Ammon's horn (tissue), 1 donor: ENCODE results near the gene PER1.
"Not testable (repeated sequence)": the region's sequence is repeated elsewhere in the genome, so short reads cannot be mapped to it uniquely, and the experiment has no call there.

Experiments used
- DNase-seq: peaks from one replicate; pipeline ENCODE4 v3.0.0-alpha.2; 2016; ENCODE audit warnings: low spot score

PER1 gene

DNA sequence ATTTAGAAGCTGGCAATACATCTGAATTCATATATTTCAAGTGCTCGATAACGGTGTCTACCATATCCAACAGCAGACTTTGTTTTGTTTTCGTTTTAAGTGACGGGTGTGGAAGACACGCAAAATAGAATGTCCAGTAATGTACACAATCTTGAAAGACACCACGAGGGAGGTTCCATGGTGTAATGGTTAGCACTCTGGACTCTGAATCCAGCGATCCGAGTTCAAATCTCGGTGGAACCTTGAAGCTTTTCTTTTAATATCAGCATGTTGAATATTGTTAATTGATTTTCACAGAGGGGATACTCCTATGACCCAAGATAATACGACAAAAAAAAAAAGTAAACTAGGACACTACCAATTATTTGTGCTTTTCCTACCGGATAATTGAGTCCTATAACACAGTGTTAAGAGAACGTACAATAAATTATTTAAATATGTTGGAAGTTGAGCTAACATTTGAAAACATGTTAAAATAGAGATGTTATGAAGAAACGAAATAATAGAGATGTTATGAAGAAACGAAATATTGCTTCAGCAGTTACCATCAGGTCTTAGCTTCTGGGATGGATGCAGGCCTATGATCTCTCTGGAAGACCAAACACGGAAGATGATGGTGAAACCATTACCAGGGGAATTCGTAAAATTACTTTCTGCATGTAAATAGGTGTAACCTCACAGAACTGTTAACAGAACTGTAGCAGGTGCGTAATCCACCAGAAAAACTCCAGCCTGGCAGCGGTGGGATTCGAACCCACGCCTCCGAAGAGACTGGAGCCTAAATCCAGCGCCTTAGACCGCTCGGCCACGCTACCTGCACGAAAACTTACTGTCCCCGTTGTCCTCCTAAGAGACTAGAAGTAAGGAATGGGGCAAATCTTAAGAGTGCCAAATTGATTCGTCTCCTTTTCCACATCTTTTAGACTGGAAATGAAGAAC is 32.4 kb downstream of the PER1 start:
- DNase-seq: peak; percentile 87

- peak; percentile 88 for DNase-seq
These were observed 33.2 kb downstream of the PER1 start for GRCh38 chr17:8118769-8119580.

GRCh38 chr17:8117980-8118768 is 34.0 kb downstream of the PER1 start, which contains the start of gene ALOXE3:
Gene ALOXE3 (minus strand): TSS chr17:8118514. CDS start chr17:8117990, 524 bp downstream.
- DNase-seq: peak; percentile 23

GRCh38 chr17:8117367-8117979 is 34.7 kb downstream of the PER1 start:
- no peak for DNase-seq

- no peak for DNase-seq
These were observed 35.4 kb downstream of the PER1 start for GRCh38 chr17:8116776-8117175.

DNA sequence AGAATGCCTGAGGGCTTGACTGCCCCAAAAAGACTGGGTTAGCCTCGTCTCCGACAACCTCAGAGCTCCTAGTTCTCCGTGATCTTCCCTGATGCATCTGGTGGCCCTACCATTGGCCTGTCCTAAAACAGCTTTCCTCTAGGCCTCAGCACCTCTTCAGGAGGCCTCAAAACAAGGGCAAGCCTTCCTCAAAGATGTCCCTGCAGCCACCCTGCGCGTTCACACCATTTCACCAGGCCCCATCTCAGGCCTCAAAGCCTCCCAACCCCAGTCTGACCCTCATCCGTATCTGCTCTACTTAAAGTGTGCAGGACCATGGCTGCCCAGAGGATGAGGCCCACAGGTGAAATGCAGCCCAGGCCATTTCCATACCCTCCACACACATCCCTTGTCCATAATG is 41.3 kb downstream of the PER1 start:
- DNase-seq: no peak

GRCh38 chr17:8110456-8110804 is 41.8 kb downstream of the PER1 start:
- DNase-seq: no peak

- DNase-seq: peak; percentile 31
These were observed 42.3 kb downstream of the PER1 start for GRCh38 chr17:8109661-8110455.

DNA sequence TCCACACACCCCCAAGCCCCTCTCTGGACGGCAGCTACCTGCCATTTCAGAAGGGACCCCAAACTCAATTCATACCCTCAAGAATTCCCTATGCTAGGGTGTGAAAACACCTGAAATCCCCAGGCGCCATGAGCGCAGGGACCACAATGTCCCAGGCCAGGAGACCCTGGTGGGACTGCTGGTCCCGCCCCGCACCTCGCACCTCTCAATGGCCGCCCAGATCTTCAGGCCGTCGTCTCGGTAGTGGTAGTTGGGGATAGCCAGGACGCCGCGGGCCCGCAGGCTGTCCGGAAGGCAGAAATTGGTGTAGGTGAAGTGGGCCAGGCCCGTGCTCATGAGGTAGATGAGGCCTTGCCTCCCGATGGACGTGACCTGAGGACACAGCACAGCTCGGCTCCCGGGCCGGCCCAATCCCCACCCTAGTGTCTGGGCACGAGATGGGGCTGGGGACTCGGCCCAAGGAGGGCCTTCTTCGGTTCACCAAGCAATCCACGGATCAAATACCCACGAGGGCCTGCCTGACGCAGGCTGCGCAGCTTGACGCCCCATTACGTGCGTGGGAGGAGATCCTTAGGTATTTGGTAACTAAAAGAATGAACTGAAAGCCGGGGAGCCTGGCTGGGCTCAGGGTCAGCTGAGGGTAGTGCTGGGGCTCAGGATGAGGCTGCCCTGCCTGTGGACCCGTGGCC is 43.1 kb downstream of the PER1 start:
- DNase-seq: no peak

GRCh38 chr17:8106980-8107379 is 45.2 kb downstream of the PER1 start:
- not testable (repeated sequence) for DNase-seq

DNA sequence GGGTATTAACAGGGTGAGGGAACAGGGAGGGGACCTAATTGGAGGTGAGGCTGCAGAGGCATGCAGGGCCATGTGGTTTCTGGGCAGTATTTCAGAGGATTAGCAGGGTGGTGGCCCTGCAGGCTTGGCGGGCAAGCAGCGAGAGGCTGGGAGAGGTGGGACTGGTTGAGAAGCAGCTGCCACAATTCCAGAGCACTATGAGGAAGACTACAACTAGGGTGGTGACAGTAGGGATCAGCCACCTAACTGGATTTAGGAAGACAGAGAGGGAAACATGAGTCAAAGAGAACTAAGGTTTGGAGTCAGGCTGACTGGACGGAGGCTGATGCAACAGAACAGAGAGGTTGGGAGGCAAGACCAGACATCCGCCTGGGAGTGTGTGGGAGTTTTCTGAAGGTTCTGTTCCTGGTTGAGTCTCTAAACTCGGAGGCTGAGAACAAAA is 46.2 kb downstream of the PER1 start:
- no peak for DNase-seq

DNA sequence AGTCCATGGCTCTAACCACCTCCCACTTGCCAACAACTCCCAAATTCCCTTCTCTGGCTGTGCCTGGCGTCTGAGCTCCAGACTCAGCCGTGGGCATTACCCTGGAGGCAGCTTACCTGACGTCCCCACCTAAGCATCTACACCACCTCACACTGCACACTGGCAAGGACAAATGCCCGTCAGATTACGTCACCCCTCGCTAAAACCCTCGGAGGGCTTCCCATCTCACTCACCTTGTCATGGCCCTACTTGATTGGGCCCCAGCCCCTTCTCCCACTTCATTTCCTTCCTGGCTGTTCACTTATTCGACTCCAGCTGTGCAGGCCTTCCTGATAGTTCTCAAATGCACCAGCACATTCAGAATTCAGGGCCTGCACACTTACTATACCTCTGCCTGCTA is 47.3 kb downstream of the PER1 start:
- DNase-seq: no peak

DNA sequence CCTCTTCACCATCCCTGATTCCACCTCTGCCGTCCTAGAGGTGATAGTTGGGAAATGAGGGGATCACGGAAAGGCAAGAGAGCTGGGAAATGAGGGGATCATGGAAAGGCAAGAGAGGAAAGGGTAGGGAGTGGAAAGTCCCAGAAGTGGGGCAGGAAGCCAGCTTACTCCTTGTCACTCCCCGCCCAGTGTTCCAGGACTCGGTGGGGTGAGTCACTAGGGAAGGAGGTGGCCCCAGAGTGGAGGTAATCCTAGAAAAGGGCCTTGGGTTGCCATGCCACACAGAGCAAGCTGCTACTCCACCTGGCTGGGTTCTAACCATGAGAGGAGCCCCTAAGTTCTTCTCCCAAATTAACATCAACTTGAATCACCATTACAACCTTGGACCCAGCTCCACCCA is 48.7 kb downstream of the PER1 start:
- no peak for DNase-seq

DNA sequence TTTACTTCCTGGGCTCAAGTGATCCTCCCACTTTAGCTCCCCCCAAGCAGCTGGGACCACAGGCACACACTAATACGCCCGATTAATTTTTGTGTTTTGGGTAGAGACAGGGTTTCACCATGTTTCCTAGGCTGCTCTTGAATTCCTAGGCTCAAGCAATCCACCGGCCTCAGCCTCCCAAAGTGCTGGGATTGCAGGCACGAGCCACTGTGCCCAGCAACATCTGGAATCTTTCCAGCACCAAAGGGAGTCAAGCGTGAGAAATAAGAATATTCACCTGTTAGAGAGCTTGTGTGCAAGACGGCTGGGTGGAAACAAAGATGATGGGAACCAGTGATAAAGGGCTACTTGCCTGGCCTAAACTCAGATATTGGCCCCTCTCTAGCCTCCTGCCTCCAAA is 50.5 kb downstream of the PER1 start:
- no peak for DNase-seq

GRCh38 chr17:8100763-8101162 is 51.4 kb downstream of the PER1 start:
- DNase-seq: no peak

DNA sequence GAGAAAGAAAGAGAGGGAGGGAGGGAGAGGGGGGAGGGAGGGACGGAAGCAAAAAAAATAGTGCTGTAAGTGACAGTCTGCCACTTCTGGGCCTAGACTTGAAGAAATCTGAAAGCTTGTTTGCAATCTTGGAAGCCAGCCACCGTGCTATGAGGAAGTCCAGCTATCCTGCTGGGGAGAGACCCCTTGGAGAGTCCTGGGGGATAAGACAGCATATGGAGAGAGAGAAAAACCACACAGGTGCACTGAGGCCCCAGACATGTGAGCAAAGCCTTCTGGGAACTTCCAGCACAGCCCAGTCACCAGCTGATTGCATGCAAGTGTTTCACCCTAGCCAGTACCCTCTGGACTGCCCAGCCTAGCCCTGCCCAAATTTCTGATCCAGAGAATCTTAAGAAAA is 52.1 kb downstream of the PER1 start:
- no peak for DNase-seq

- no peak for DNase-seq
These were observed 55.7 kb downstream of the PER1 start for GRCh38 chr17:8096541-8096940.

DNA sequence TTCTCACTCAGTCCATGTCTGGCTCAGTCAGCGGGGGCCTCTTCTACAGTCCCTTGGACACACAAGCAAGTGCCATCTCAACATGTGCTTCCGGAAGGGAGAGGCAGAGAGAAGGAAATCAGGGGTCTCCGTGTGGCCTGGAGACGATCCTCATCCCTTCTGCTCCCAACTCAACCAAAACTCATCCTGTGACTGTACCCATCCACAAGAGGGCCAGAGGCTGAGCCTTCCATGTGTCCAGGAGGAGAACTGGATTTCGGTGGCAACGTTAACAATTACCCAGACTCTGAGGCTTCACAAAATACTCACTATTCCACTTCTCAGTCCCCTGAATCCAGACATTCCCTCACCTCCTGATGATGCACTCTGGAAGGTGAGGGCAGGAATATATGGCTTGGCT is 56.8 kb downstream of the PER1 start:
- DNase-seq: no peak

DNA sequence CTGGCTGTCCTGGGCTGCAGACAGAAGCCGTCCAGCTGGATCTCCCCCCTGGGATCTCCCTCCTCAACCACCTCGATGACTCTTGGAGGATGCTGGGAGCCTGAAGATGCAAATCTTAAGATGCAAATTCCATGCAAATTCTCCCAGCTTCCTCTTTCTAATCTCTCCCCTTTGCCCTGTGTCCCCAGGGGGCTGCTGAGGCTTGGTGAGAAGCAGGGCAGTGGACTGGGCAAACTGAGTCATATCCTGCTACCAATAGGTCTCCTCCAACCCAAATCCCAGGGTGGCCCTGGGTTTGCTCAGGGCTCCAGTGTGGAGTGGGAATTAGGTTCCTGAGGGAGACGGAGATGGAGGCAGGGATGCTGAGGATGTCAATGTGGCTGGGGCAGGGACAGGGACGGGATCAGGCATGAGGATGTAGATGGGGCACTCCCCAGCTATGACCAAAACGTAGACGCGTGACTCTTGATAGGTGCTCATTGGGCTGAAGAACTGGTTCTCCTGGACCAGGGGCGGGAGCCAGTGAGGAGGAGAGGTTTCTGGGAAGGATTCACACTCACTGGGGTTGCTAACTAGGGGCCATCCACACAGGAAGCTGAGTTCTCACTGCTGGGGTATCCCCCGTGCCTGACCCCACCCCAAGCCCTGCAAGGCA is 61.0 kb downstream of the PER1 start:
- DNase-seq: no peak
